HFFc6 (cell line): ENCODE measurements around the gene SMAD5. TPM values are rescaled to one million over a fixed set of nuclear protein-coding genes. Genes with fewer than 3 reads are reported as not detected.

Experiments used
- DNase-seq: peaks from one replicate; pipeline ENCODE4 v3.0.0-alpha.2; 2018
- H3K27ac Mint-ChIP-seq: 2 replicates; pipeline ENCODE4 v1.8.0; 2020; ENCODE audit warnings: mild to moderate bottlenecking, mixed read lengths
- H3K27me3 Mint-ChIP-seq: 2 replicates; pipeline ENCODE4 v1.8.0; 2021; ENCODE audit warnings: mild to moderate bottlenecking, moderate library complexity, mixed read lengths; ENCODE audit not compliant: insufficient read depth
- H3K36me3 Mint-ChIP-seq: 2 replicates; pipeline ENCODE4 v1.8.0; 2021; ENCODE audit warnings: low read depth, mixed read lengths
- H3K4me1 Mint-ChIP-seq: 2 replicates; pipeline ENCODE4 v1.8.0; 2020; ENCODE audit warnings: low read depth, mixed read lengths
- H3K4me3 Mint-ChIP-seq: 2 replicates; pipeline ENCODE4 v1.8.0; 2020; ENCODE audit warnings: mild to moderate bottlenecking, moderate library complexity, mixed read lengths
- H3K9me3 Mint-ChIP-seq: 2 replicates; pipeline ENCODE4 v1.8.0; 2020; ENCODE audit warnings: mild to moderate bottlenecking, mixed read lengths
- CTCF ChIP-seq: fragments of 200-600 bp; sonication (generic); IDR thresholded peaks from 2 replicates; pipeline ENCODE4 v1.5.0; 2021; ENCODE audit warnings: antibody characterized with exemption, mild to moderate bottlenecking
- total RNA-seq, 6 experiments: library from RNA; stranded (reverse); fragmentation: NEBNext Ultra II Directional; extraction: Animal tissue kit (Norgen Biotek cat#: 25700); gene quantifications; 2 replicates in 1 of 6; 3 replicates in 5 of 6; pipeline ENCODE4 v1.2.3, GENCODE V29; 2021

The SMAD5 gene
- total RNA-seq, 6 experiments from 2014 or later = 54.9 to 66.9 (median 62.6) TPM

GRCh38 chr5:136101884-136102283, 30.8 kb upstream of the SMAD5 start:
- no peak overlapping the region for H3K4me3 Mint-ChIP-seq
- no peaks in the 10 kb centered on the region for H3K4me1 Mint-ChIP-seq
- H3K36me3 Mint-ChIP-seq = no peaks in the 10 kb centered on the region
- TF ChIP-seq CTCF = no peak
- H3K27ac Mint-ChIP-seq = no peak overlapping the region
- H3K27me3 Mint-ChIP-seq = peaks cover 15% of the 10 kb centered on the region
- H3K9me3 Mint-ChIP-seq = no peaks in the 10 kb centered on the region
- DNase-seq = no peak

- Mint-ChIP-seq H3K27ac (no peak overlapping the region), H3K36me3 (no peaks in the 10 kb centered on the region), H3K27me3 (peaks cover 13% of the 10 kb centered on the region), H3K4me3 (no peak overlapping the region), H3K4me1 (no peaks in the 10 kb centered on the region), H3K9me3 (no peaks in the 10 kb centered on the region)
- TF ChIP-seq CTCF = no peak
- no peak for DNase-seq
Measured at GRCh38 chr5:136103118-136103517, 29.5 kb upstream of the SMAD5 start.

GRCh38 chr5:136104306-136104965, 28.2 kb upstream of the SMAD5 start:
- Mint-ChIP-seq H3K36me3 (no peaks in the 10 kb centered on the region), H3K27ac (no peak overlapping the region), H3K4me3 (no peak overlapping the region), H3K9me3 (no peaks in the 10 kb centered on the region), H3K27me3 (peaks cover 11% of the 10 kb centered on the region), H3K4me1 (no peaks in the 10 kb centered on the region)
- DNase-seq = no peak
- no peak for TF ChIP-seq CTCF

GRCh38 chr5:136106351-136107031, 26.2 kb upstream of the SMAD5 start:
- no peak overlapping the region for H3K27ac Mint-ChIP-seq

GRCh38 chr5:136108180-136108611, 24.4 kb upstream of the SMAD5 start:
- Mint-ChIP-seq H3K4me3 (no peak overlapping the region), H3K27me3 (peaks cover 14% of the 10 kb centered on the region), H3K27ac (no peak overlapping the region), H3K4me1 (no peaks in the 10 kb centered on the region), H3K36me3 (no peaks in the 10 kb centered on the region), H3K9me3 (no peaks in the 10 kb centered on the region)
- TF ChIP-seq CTCF = no peak
- no peak for DNase-seq

More at GRCh38 chr5:136106351-136107031, 26.2 kb upstream of the SMAD5 start:
- Mint-ChIP-seq H3K4me3 (no peak overlapping the region), H3K9me3 (no peaks in the 10 kb centered on the region), H3K36me3 (no peaks in the 10 kb centered on the region), H3K4me1 (no peaks in the 10 kb centered on the region), H3K27me3 (peaks cover 16% of the 10 kb centered on the region)
- DNase-seq = no peak
- no peak for TF ChIP-seq CTCF
